Measurements from ENCODE around the gene MLH1.

The MLH1 gene

GRCh38 chr3:36981006-36981405 lies 12.3 kb upstream of the MLH1 start:
- DNase-seq: no peak

- DNase-seq: no peak
Measured at GRCh38 chr3:36988356-36988755, 5.0 kb upstream of the MLH1 start.

GRCh38 chr3:36989005-36989404 lies 4.3 kb upstream of the MLH1 start:
- no peak for DNase-seq

GRCh38 chr3:36989568-36989967 lies 3.8 kb upstream of the MLH1 start:
- no peak for DNase-seq

GRCh38 chr3:36991147-36991546 lies 2.2 kb upstream of the MLH1 start:
- no peak for DNase-seq

GRCh38 chr3:36991923-36992805 lies 1.2 kb upstream of the MLH1 start:
- no peak for DNase-seq

GRCh38 chr3:36992806-36993325 lies 452 bp upstream of the MLH1 start, which contains the start of gene EPM2AIP1:
Gene EPM2AIP1 (minus strand): TSS chr3:36993131. CDS start chr3:36993077, 54 bp downstream.
- DNase-seq: no peak

GRCh38 chr3:37014620-37015019 lies 21.3 kb downstream of the MLH1 start:
- no peak for DNase-seq

- DNase-seq: no peak
Measured at GRCh38 chr3:37015642-37016041, 22.3 kb downstream of the MLH1 start.

- no peak for DNase-seq
Measured at GRCh38 chr3:37016903-37017302, 23.6 kb downstream of the MLH1 start.

GRCh38 chr3:37017683-37018082 lies 24.4 kb downstream of the MLH1 start:
- no peak for DNase-seq

GRCh38 chr3:37024092-37024491 lies 30.8 kb downstream of the MLH1 start:
- DNase-seq: no peak

GRCh38 chr3:37024820-37025405 lies 31.6 kb downstream of the MLH1 start:
- DNase-seq: no peak

- no peak for DNase-seq
Measured at GRCh38 chr3:37025561-37026335, 32.4 kb downstream of the MLH1 start.

- no peak for DNase-seq
Measured at GRCh38 chr3:37026851-37027250, 33.5 kb downstream of the MLH1 start.

- DNase-seq: peak; percentile 10
Measured at GRCh38 chr3:37028329-37028728, 35.0 kb downstream of the MLH1 start.

GRCh38 chr3:37029111-37029510 lies 35.8 kb downstream of the MLH1 start:
- DNase-seq: no peak

- DNase-seq: no peak
Measured at GRCh38 chr3:37029516-37030163, 36.3 kb downstream of the MLH1 start.

- DNase-seq: no peak
Measured at GRCh38 chr3:37030588-37030987, 37.3 kb downstream of the MLH1 start.

- DNase-seq: no peak
Measured at GRCh38 chr3:37031096-37031682, 37.9 kb downstream of the MLH1 start.

- DNase-seq: no peak
Measured at GRCh38 chr3:37032961-37033360, 39.6 kb downstream of the MLH1 start.

GRCh38 chr3:37037352-37037751 lies 44.0 kb downstream of the MLH1 start:
- DNase-seq: no peak

Data from NCI-H1105 treated with DMSO at 0.1 percent for 48 hours (cell line).